ENCODE measurements around the gene NOVA1.

NOVA1 gene

DNA sequence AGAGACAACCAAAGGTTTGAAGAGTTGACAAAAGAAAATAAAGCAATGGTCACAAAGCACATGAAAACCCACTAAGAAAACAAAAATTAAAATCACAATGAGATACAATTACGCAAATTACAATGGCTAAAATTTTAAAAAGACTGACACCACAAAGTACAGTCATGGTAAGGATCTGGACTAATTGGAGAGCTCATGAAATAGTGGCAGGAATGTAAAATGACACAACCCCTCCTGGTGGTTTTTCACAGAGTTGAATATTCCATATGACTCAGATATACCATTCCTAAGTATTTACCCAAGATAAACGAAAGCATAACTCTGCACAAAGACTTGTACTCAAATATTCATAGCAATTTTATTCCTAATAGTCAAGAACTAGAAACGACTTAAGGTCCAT is 65.9 kb downstream of the NOVA1 start:
- H3K27me3 Mint-ChIP-seq, result no peaks in the 10 kb centered on the region
- H3K36me3 Mint-ChIP-seq, result no peaks in the 10 kb centered on the region
- peaks cover 20% of the 10 kb centered on the region for H3K9me3 Mint-ChIP-seq
- no peak overlapping the region for H3K4me3 Mint-ChIP-seq
- no peaks in the 10 kb centered on the region for H3K4me1 Mint-ChIP-seq
- no peak overlapping the region for H3K27ac Mint-ChIP-seq
- no peak for DNase-seq
- CTCF ChIA-PET, result no interaction called here

DNA sequence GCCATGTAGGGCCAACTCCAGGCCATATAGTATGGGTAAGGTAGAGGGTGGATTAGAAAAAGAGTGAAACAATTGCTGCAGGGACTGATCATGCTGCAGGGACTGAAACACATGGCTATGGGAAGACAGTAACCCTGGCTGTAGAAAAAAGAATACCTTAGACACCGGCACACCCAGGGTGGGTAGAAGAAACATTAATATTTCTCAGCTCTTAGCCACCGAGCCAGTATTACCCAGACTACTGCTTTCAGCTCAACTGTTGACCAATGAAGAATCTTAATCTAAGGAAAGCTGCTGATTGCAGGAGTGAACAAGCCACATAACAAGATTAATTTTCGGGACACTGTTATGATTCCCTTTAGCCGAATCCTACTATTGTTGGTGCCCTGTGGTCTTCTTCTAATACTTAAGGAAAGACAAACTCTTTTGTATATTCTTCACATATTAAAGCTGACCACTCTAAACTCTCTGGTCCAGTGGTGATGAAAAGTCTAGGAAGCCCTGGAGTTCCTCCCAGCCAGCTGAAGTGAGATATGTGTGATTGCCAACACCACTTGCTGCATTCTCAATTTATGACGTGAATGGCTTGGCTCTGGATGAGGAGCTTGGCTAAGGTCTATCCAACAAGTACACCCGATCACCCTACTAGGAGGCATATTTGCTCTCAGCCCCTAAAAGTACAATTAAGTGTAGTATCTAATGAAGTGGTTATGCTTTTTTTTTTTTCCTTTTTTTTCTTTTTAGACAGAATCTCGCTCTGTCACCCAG is 69.2 kb downstream of the NOVA1 start:
- no peak for DNase-seq
- no peaks in the 10 kb centered on the region for H3K27me3 Mint-ChIP-seq
- H3K4me1 Mint-ChIP-seq, result no peaks in the 10 kb centered on the region
- no peaks in the 10 kb centered on the region for H3K36me3 Mint-ChIP-seq
- CTCF ChIA-PET, result no interaction called here
- H3K9me3 Mint-ChIP-seq, result peaks cover 20% of the 10 kb centered on the region
- H3K4me3 Mint-ChIP-seq, result no peak overlapping the region
- H3K27ac Mint-ChIP-seq, result no peak overlapping the region

DNA sequence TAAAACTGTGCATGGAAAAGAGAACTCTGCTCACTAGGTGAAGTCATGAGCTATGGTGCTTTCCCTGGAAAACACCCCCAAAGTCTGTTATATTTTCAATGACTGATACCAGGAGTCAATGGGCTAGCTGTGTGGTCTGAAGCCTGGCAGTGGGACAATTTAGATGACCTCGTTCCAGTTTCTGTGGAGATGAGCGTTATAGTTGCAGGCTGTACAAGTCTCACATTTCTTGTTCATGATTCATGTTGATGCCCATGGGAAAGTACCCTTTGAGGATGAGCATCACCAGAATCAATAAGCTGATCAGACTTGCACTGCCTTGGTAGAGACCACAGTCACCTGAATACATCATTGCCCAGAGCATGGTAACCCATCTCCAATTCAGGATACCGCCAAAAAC is 70.7 kb downstream of the NOVA1 start:
- no peaks in the 10 kb centered on the region for H3K27me3 Mint-ChIP-seq
- no peak overlapping the region for H3K4me3 Mint-ChIP-seq
- H3K36me3 Mint-ChIP-seq, result no peaks in the 10 kb centered on the region
- CTCF ChIA-PET, result no interaction called here
- no peak for DNase-seq
- no peaks in the 10 kb centered on the region for H3K4me1 Mint-ChIP-seq
- no peak overlapping the region for H3K27ac Mint-ChIP-seq
- peaks cover 19% of the 10 kb centered on the region for H3K9me3 Mint-ChIP-seq

DNA sequence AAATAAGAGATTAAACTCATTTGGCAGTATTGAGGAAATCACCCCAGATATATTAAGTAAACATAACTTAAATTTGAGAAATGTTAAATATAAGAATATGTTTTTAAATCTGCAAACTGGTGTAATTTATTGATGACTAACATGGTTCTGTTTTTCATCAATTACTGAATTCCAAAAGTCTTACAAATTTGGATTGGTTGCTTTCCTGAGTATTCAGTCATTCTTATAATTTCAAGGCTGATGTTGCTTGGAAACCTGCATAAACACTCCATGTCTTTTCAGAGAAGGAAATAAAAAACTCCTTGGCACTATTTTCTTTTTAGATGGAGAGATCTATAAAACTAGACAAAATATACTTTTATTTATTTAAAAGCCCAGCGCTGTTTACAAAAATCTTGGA is 71.7 kb downstream of the NOVA1 start:
- CTCF ChIA-PET, result no interaction called here
- no peaks in the 10 kb centered on the region for H3K27me3 Mint-ChIP-seq

DNA sequence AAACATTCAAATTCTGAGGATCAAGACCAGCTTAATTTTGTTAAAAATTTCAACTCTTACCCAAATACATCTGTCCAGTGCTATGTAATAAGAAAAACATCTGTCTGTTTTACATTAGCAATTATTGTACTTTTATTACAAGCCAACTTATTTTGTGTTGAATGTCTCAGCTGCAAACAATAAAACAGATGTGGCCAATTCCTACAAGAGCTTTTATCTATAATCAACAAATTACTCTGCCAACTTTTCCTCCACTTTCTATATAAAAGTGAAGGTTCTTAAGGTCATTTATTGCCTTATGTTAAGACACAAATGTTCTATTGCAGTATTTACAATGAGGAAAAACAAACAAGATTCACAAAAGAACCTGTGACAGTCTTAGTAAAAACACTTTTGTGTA is 72.7 kb downstream of the NOVA1 start:
- Mint-ChIP-seq H3K4me1 (no peaks in the 10 kb centered on the region), H3K4me3 (no peak overlapping the region), H3K36me3 (no peaks in the 10 kb centered on the region), H3K27me3 (no peaks in the 10 kb centered on the region), H3K27ac (no peak overlapping the region), H3K9me3 (peaks cover 16% of the 10 kb centered on the region)
- DNase-seq, result no peak
- CTCF ChIA-PET, result no interaction called here

More for the DNA sequence above, 71.7 kb downstream of the NOVA1 start:
- no peaks in the 10 kb centered on the region for H3K4me1 Mint-ChIP-seq
- peaks cover 16% of the 10 kb centered on the region for H3K9me3 Mint-ChIP-seq
- H3K27ac Mint-ChIP-seq, result no peak overlapping the region
- no peak for DNase-seq
- no peak overlapping the region for H3K4me3 Mint-ChIP-seq
- H3K36me3 Mint-ChIP-seq, result no peaks in the 10 kb centered on the region

DNA sequence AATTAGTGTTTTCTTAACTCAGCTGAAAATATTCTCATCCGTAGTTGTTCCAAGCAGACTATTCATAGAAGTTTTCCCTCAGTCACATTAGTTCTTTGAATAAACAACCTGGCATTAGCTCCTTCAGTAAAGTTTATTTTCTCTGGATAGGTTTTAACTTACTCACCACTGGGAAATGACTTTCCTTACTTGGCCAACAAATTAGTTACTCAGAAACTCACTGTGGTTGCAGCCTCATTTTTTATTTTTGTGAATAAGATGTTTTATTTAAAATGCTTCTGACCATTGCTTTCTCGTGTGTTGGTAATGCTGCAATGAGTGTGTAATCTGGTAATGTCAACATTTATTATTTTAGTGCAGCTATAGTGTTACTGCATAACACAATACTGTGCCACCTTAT is 74.9 kb downstream of the NOVA1 start:
- CTCF ChIA-PET, result no interaction called here
- Mint-ChIP-seq H3K4me3 (no peak overlapping the region), H3K27me3 (no peaks in the 10 kb centered on the region), H3K9me3 (peaks cover 9% of the 10 kb centered on the region), H3K36me3 (no peaks in the 10 kb centered on the region), H3K4me1 (no peaks in the 10 kb centered on the region), H3K27ac (no peak overlapping the region)
- no peak for DNase-seq

DNA sequence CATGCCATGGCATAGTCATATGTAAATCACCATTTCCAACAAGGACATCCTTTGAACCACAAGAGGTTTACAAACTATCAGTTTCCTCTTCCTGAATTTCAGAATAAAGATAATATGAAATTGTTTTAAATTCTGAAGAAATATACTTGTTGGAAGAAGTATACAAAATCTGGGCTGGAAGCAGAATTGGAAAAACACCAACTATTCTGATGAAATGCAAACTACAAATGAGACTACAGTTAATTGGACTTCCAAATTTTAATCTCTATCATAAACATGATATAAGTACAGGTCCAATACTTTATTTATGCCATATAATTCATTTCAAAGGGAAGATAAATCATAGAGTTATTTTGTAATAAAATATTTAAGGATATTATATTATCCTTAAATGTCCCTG is 80.1 kb downstream of the NOVA1 start:
- Mint-ChIP-seq H3K4me1 (no peaks in the 10 kb centered on the region), H3K9me3 (peaks cover 2% of the 10 kb centered on the region), H3K4me3 (no peak overlapping the region), H3K36me3 (no peaks in the 10 kb centered on the region), H3K27me3 (no peaks in the 10 kb centered on the region), H3K27ac (no peak overlapping the region)
- CTCF ChIA-PET, result no interaction called here
- no peak for DNase-seq

DNA sequence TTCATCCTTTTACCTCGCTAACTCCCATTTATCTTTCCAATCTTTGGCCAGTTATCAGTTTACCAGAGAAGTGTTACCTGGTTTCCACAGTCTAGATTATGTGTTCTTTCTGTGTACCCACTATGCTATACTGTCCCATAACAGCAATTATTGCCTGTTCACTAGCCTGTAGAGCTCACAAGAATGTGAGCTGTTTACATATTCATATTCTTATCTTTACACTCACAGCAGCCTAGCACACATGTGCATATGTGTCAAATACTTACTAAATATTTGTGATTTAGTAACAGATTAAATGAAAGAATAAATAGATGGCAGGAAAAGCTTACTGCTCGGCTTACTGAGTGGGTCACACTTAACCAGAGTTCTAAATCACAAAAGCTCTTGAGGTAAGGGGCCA is 97.8 kb downstream of the NOVA1 start:
- Mint-ChIP-seq H3K9me3 (peaks cover 2% of the 10 kb centered on the region), H3K4me3 (no peak overlapping the region), H3K36me3 (no peaks in the 10 kb centered on the region), H3K27ac (no peak overlapping the region), H3K27me3 (no peaks in the 10 kb centered on the region), H3K4me1 (no peaks in the 10 kb centered on the region)
- no peak for DNase-seq
- CTCF ChIA-PET, result no interaction called here

DNA sequence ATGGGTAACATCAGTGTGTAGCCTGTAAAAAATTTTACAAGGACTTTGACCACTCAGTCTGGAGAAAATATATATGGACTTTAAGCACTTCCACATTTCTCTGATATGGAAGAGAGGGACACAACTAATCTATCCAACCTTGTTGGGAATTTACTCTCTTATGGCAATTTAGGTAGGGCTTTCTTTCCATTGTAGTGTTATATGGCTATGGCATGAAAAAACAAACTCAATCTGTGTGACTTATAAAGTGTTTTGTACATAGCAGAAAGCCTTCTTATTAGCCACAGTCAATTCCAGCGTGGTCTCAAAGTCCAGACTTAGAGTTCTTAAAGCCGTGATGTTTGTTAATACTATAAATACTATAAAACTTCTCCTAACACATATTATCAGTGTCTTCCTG is 98.3 kb downstream of the NOVA1 start:
- H3K4me1 Mint-ChIP-seq, result no peaks in the 10 kb centered on the region
- no peaks in the 10 kb centered on the region for H3K36me3 Mint-ChIP-seq
- H3K27ac Mint-ChIP-seq, result no peak overlapping the region
- H3K9me3 Mint-ChIP-seq, result peaks cover 2% of the 10 kb centered on the region
- DNase-seq, result no peak
- no peak overlapping the region for H3K4me3 Mint-ChIP-seq
- CTCF ChIA-PET, result no interaction called here
- no peaks in the 10 kb centered on the region for H3K27me3 Mint-ChIP-seq

DNA sequence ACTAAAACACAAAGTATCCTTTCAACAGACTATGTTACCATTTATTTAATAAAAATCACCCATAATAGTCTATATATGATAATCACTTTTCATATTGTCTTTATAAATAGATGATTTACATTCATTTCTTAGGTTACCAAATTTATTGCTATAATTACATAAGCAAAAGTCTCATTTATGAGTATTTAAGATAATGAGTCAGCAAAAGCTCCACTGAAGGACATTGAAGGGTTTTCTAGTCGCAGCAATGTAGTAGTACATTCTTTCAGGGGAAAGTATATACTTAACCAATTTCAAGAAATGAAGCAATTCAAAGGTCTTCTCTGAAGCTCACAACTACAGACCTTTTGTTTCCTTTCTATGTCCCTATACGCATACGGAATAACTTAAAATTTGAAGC is 110.9 kb downstream of the NOVA1 start:
- no peak for DNase-seq

DNA sequence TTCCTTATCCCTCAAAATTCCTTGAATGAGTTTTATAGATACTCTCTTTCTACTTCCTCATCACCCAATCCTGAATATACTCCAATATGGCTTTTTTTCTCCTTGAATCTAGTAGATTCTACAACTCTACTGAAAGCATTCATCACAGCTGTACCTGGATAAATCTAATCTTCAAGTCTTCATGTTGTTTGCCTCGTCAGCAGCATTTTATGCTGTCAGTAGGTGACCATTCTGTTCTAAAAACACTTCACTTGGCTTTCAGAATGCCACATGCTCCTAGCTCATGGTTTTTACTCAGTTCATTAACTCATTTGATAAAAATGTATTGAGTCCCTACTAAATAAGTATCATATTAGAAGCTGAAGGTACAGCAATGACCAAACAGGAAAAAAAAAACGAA is 113.3 kb downstream of the NOVA1 start:
- H3K9me3 Mint-ChIP-seq, result peaks cover 9% of the 10 kb centered on the region
- no peaks in the 10 kb centered on the region for H3K4me1 Mint-ChIP-seq
- no peak overlapping the region for H3K4me3 Mint-ChIP-seq
- DNase-seq, result no peak
- CTCF ChIA-PET, result no interaction called here
- H3K27ac Mint-ChIP-seq, result no peak overlapping the region
- H3K27me3 Mint-ChIP-seq, result no peaks in the 10 kb centered on the region
- H3K36me3 Mint-ChIP-seq, result no peaks in the 10 kb centered on the region

More for the DNA sequence above, 110.9 kb downstream of the NOVA1 start:
- H3K4me3 Mint-ChIP-seq, result no peak overlapping the region
- H3K36me3 Mint-ChIP-seq, result no peaks in the 10 kb centered on the region
- H3K27ac Mint-ChIP-seq, result no peak overlapping the region
- CTCF ChIA-PET, result no interaction called here
- H3K27me3 Mint-ChIP-seq, result no peaks in the 10 kb centered on the region
- H3K9me3 Mint-ChIP-seq, result peaks cover 12% of the 10 kb centered on the region
- no peaks in the 10 kb centered on the region for H3K4me1 Mint-ChIP-seq

DNA sequence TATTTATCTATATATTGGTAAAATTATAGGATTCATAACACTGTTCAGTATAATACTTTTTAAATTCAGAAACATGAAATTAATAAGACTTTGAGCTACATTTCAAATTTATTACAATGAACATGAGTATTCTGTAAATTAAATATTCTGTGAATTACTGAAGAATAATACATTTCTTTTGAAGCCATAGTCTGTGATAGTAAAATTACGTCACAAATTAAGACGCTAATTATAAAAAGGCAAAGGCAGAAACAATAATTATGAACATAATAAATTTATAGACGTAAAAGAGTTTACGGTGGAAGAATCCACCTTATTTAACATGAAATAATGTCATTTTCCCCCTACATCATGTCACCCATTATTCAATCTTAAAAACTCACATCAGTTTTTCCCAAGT is 118.9 kb downstream of the NOVA1 start:
- H3K27ac Mint-ChIP-seq, result no peak overlapping the region
- CTCF ChIA-PET, result no interaction called here
- no peaks in the 10 kb centered on the region for H3K4me1 Mint-ChIP-seq
- H3K36me3 Mint-ChIP-seq, result no peaks in the 10 kb centered on the region
- H3K9me3 Mint-ChIP-seq, result peaks cover 6% of the 10 kb centered on the region
- no peak for DNase-seq
- H3K4me3 Mint-ChIP-seq, result no peak overlapping the region
- H3K27me3 Mint-ChIP-seq, result no peaks in the 10 kb centered on the region

DNA sequence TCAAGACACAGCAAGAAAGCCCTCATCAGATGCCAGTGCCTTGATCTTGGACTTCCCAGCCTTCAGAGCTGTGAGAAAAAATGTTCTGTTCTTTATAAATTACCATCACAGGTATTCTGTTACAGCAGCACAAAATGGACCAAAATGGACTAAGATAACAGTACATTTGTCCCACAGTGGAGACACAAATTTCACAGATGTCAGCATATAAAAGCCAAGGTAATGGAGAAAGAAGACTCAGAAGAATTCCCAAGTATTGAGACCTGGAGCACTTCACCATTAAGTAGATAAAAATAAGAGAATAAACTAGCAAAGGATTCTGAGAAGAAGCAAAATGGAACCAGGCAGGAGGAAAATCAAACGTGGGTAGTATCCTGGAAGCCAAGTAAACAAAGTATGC is 131.0 kb downstream of the NOVA1 start:
- no peak for DNase-seq
- Mint-ChIP-seq H3K27ac (no peak overlapping the region), H3K27me3 (no peaks in the 10 kb centered on the region), H3K9me3 (peaks cover 23% of the 10 kb centered on the region), H3K4me3 (no peak overlapping the region), H3K4me1 (no peaks in the 10 kb centered on the region), H3K36me3 (no peaks in the 10 kb centered on the region)
- CTCF ChIA-PET, result no interaction called here

DNA sequence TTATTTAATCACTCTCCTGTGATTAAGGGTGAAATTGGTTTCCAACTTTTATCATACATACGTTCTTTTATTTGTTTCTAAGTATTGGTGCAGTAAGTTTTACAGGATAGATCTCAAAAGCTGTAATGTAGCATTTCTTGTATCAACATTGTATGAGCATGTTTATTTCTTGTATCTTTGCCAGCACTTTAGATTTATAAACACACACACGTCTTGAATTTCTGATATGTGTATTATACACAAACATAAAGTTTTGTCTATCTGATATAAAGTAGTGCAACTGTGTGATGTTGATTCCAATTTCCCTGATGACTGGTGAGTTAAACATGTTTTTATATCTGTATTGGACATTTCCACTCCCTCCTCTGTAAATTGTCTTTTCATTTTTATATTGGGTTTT is 134.7 kb downstream of the NOVA1 start:
- H3K27me3 Mint-ChIP-seq, result no peaks in the 10 kb centered on the region
- H3K27ac Mint-ChIP-seq, result no peak overlapping the region
- H3K4me1 Mint-ChIP-seq, result no peaks in the 10 kb centered on the region
- H3K4me3 Mint-ChIP-seq, result no peak overlapping the region
- no peak for DNase-seq
- peaks cover 19% of the 10 kb centered on the region for H3K9me3 Mint-ChIP-seq
- H3K36me3 Mint-ChIP-seq, result no peaks in the 10 kb centered on the region
- CTCF ChIA-PET, result no interaction called here

DNA sequence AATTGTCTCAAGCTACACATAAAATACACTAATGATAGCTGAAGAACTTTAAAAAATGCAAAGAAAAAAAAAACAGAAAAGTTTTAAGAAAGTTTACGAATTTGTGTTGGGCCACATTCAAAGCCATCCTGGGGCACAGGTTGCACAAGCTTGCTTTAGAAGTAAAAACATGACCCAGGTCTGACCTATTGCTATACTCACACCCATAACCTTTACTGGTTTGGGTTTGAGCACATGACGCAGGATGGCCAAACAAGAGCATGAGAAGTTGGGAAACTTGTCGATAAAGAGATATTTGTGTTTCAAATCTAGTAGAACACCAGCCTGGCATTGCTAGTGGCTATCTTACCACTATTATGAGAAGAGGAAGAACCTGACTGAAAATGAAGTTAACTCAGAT is 143.7 kb downstream of the NOVA1 start:
- H3K27ac Mint-ChIP-seq, result no peak overlapping the region
- no peaks in the 10 kb centered on the region for H3K4me1 Mint-ChIP-seq
- CTCF ChIA-PET, result no interaction called here
- H3K9me3 Mint-ChIP-seq, result peaks cover 2% of the 10 kb centered on the region
- no peaks in the 10 kb centered on the region for H3K36me3 Mint-ChIP-seq
- no peaks in the 10 kb centered on the region for H3K27me3 Mint-ChIP-seq
- DNase-seq, result no peak
- no peak overlapping the region for H3K4me3 Mint-ChIP-seq
